Measurements from ENCODE around the gene NKX1-1. TPM values are rescaled to one million over a fixed set of nuclear protein-coding genes. Genes with fewer than 3 reads are reported as not detected.

The NKX1-1 gene
- total RNA-seq, 1 experiment from 2014 or later = not detected

- Histone ChIP-seq H3K27ac (no peak overlapping the region), H3K4me2 (no peak overlapping the region), H3K4me3 (no peak overlapping the region), H3K9me3 (ENCODE audit: insufficient read depth, low read depth) (no peaks in the 10 kb centered on the region), H3K79me2 (ENCODE audit: low read depth) (no peaks in the 10 kb centered on the region), H3K9me2 (ENCODE audit: insufficient read depth) (no peaks in the 10 kb centered on the region), H4K20me1 (ENCODE audit: insufficient read depth) (no peaks in the 10 kb centered on the region), H2AFZ (no peak overlapping the region), H3K27me3 (ENCODE audit: insufficient read depth, low read depth) (peaks cover 34% of the 10 kb centered on the region), H3K4me1 (replicated peaks; ENCODE audit: insufficient read depth) (no peaks in the 10 kb centered on the region), H3F3A (ENCODE audit: insufficient read depth, low read depth) (no peaks in the 10 kb centered on the region), H3K36me3 (ENCODE audit: low read depth) (no peaks in the 10 kb centered on the region)
- DNase-seq = no peak
- TF ChIP-seq EZH2 (IDR thresholded peaks at IDR 0.05; ENCODE audit: low read depth) = no peak
- no peak for TF ChIP-seq CTCF (conservative IDR thresholded peaks at IDR 0.05)
- ChIA-PET POLR2A (ENCODE audit: unreplicated experiment) (no interaction called here), CTCF (no interaction called here)
- no TSS peak for BruUV-seq (replicated peaks)
- intact Hi-C loops (cut with micrococcal nuclease; ENCODE audit: unreplicated experiment) = no loop called here
Observed at GRCh38 chr4:1408418-1408817, 2.2 kb upstream of the NKX1-1 start.

DNA sequence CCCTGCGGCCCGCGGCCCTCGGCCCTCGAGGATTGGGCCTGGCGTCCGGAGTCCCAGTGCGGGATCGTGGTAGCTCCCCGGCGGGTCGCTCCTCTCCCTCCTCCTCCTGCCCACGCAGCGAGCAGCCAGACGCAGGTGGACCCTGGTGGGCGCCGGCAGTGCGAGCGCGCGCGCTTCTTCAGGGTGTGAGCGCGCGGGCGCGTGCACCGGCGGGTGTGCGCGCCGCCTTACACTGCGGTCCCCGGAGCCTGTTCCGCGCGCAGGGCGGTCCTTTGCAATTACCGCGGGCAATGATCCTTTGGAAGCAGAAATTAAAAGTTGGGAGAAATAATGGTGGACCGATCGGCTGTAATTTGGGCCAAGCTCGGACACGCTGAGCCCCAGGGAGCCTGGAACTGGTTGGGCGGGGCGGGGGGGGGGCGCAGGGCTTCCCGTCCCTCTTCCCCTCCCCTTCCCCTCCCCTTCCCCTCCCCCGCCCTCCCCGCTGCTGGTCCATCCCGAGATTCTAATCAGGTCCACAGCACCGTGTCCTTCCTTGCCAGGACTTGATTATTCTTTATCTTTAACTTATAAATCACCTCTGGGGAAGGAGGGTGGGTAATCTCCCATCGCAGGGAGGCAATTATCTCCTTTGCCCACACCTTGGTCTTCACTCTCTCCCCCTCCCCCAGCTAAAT, 1.6 kb upstream of the NKX1-1 start:
- POLR2A ChIA-PET (ENCODE audit: unreplicated experiment) = no interaction called here
- no TSS peak for BruUV-seq (replicated peaks)
- H3K4me1 ChIP-seq (replicated peaks; ENCODE audit: insufficient read depth) = no peaks in the 10 kb centered on the region

DNA sequence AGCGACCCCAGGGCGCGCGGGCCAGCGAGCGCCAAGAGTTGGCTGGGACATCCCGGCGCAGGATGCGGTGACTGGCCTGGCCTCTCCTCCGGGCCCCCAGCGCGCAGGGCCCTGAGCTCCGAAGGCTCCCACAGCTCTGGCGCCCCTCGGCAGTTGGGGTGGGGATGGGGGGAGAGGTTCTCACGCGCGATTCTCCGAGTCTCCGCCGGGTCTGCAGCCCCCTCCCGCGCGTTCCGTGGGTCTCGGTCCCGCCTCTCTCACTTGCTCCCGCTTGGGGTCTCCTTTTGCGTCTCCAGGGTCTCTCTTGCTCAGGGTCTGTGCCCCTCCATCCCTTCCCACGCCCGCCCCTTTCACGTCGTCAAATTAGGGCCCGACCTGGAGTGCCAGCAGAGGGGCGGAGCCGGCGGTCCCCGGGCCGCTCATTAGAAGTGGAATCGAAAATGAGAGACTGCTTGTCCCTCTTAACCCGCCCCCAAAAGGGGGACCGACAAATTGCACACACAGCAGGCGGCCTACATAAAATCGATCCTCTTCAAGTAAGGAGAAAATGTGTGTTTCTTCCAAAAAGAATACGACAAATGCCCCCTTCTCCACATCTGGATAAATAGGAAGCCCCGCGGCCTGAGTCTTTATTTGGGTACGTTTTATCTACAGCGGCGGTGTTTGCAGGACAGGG, 877 bp upstream of the NKX1-1 start:
- no peaks in the 10 kb centered on the region for H3K36me3 ChIP-seq (ENCODE audit: low read depth)
- no peaks in the 10 kb centered on the region for H3K9me2 ChIP-seq (ENCODE audit: insufficient read depth)
- no peak overlapping the region for H3K4me2 ChIP-seq
- no peaks in the 10 kb centered on the region for H3K9me3 ChIP-seq (ENCODE audit: insufficient read depth, low read depth)
- H3K27me3 ChIP-seq (ENCODE audit: insufficient read depth, low read depth) = peaks cover 35% of the 10 kb centered on the region
- no peak overlapping the region for H3K4me3 ChIP-seq
- no peaks in the 10 kb centered on the region for H3F3A ChIP-seq (ENCODE audit: insufficient read depth, low read depth)
- no peak overlapping the region for H2AFZ ChIP-seq
- intact Hi-C loops (cut with micrococcal nuclease; ENCODE audit: unreplicated experiment) = no loop called here
- no peak for DNase-seq
- H3K4me1 ChIP-seq (replicated peaks; ENCODE audit: insufficient read depth) = no peaks in the 10 kb centered on the region
- no peak overlapping the region for H3K27ac ChIP-seq
- TF ChIP-seq CTCF (conservative IDR thresholded peaks at IDR 0.05) (no peak), EZH2 (IDR thresholded peaks at IDR 0.05; ENCODE audit: low read depth) (no peak)
- H3K79me2 ChIP-seq (ENCODE audit: low read depth) = no peaks in the 10 kb centered on the region
- POLR2A ChIA-PET (ENCODE audit: unreplicated experiment) = no interaction called here
- no TSS peak for BruUV-seq (replicated peaks)
- H4K20me1 ChIP-seq (ENCODE audit: insufficient read depth) = no peaks in the 10 kb centered on the region
- CTCF ChIA-PET = no interaction called here

More for the DNA sequence above, 1.6 kb upstream of the NKX1-1 start:
- Histone ChIP-seq H3K79me2 (ENCODE audit: low read depth) (no peaks in the 10 kb centered on the region), H3K27me3 (ENCODE audit: insufficient read depth, low read depth) (peaks cover 34% of the 10 kb centered on the region), H4K20me1 (ENCODE audit: insufficient read depth) (no peaks in the 10 kb centered on the region), H2AFZ (no peak overlapping the region), H3K9me2 (ENCODE audit: insufficient read depth) (no peaks in the 10 kb centered on the region), H3K4me3 (no peak overlapping the region), H3K36me3 (ENCODE audit: low read depth) (no peaks in the 10 kb centered on the region), H3K9me3 (ENCODE audit: insufficient read depth, low read depth) (no peaks in the 10 kb centered on the region), H3K27ac (no peak overlapping the region), H3F3A (ENCODE audit: insufficient read depth, low read depth) (no peaks in the 10 kb centered on the region), H3K4me2 (no peak overlapping the region)
- intact Hi-C loops (cut with micrococcal nuclease; ENCODE audit: unreplicated experiment) = no loop called here
- CTCF ChIA-PET = no interaction called here
- DNase-seq = no peak
- TF ChIP-seq CTCF (conservative IDR thresholded peaks at IDR 0.05) = no peak
- TF ChIP-seq EZH2 (IDR thresholded peaks at IDR 0.05; ENCODE audit: low read depth) = no peak
